Measurements from ENCODE around the gene CYS1. TPM values are rescaled to one million over a fixed set of nuclear protein-coding genes. Genes with fewer than 3 reads are reported as not detected.

The CYS1 gene, protein sequence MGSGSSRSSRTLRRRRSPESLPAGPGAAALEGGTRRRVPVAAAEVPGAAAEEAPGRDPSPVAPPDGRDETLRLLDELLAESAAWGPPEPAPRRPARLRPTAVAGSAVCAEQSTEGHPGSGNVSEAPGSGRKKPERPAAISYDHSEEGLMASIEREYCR
- total RNA-seq, result 0.39 TPM in 1 of 2 replicates, not detected in the other

DNA sequence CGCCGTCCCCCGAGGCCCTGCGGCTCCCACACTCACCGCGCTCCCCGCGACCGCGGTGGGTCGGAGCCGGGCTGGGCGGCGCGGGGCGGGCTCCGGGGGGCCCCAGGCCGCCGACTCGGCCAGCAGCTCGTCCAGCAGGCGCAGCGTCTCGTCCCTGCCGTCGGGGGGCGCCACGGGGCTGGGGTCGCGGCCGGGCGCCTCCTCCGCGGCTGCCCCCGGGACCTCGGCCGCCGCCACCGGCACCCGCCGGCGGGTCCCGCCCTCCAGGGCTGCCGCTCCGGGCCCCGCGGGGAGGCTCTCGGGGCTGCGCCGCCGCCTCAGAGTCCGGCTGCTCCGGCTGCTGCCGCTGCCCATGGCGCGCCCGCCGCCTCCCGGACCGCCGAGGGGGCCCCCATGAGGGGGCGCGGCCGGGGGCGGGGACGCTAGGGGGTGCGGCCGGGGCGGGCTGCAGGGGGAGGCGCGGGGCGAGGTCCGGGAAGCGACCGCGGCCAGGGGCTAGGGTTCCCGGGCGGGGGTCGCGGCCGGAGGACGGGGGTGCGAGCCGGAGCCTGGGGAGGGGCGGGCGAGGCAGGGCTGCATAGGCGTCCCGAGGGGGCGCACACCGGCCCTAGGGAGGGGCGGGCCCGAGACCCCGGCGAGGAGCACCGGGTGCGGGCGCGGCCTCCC lies at the start of gene CYS1:
CYS1 (minus strand) TSS at position 542 of the 666 bp plus-strand sequence; CDS start at position 354, 188 bp downstream.

DNA sequence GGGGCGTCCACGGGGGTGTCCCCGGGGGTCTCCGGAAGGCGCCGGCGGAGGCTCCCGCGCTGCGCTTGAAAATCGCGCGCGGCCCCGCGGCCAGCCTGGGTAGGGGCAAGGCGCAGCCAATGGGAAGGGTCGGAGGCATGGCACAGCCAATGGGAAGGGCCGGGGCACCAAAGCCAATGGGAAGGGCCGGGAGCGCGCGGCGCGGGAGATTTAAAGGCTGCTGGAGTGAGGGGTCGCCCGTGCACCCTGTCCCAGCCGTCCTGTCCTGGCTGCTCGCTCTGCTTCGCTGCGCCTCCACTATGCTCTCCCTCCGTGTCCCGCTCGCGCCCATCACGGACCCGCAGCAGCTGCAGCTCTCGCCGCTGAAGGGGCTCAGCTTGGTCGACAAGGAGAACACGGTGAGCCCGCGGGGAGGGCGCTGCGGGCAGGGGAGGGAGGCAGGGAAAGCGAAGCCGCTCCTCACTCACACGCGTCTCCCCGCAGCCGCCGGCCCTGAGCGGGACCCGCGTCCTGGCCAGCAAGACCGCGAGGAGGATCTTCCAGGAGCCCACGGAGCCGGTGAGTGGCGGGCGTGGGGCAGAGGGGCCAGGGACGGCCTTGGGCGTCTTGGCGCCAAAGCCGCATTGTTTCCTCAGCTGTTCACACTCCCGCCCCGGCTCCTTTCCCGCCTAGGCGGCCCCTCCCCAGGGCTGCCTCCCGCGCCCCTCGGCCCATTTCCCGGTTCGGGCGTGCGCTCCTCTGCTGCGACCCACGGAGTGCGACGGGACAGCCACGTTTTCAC lies 42.5 kb upstream of the CYS1 start, which contains the start of gene RRM2:
RRM2 (plus strand) TSS at position 240 of the 781 bp plus-strand sequence; CDS start at position 300, 60 bp downstream.

GRCh38 chr2:10043256-10043905 lies 36.8 kb downstream of the CYS1 start, which contains the start of gene KLF11:
Gene KLF11, plus strand, starts transcription at chr2:10043550. Its CDS starts 167 bp downstream, at chr2:10043717.

Small RNA genes within 50 kb of the gene (small RNA-seq; reads per million reads assigned to genes)
- gene RF00568, result not detected

Other genes with a start within 250 kb of the CYS1 start
- 19.0 and 24.7 TPM in 2 replicates for gene TAF1B, start 236.9 kb downstream of the CYS1 start, total RNA-seq
- gene GRHL1, start 128.7 kb downstream of the CYS1 start, total RNA-seq, result 6.0 and 8.2 TPM in 2 replicates
- gene KLF11, start 36.9 kb downstream of the CYS1 start, total RNA-seq, result 27.5 and 27.7 TPM in 2 replicates
- gene RRM2, start 42.3 kb upstream of the CYS1 start, total RNA-seq, result 18.5 and 37.1 TPM in 2 replicates
- 9.4 and 15.4 TPM in 2 replicates for gene HPCAL1, start 222.5 kb upstream of the CYS1 start, total RNA-seq

All from placental epithelial cell (primary cell).